Endothelial cell of hepatic sinusoid (primary cell): Measurements from ENCODE around the gene OR51M1.

ENCODE experiments used
- in situ Hi-C: cut with HindIII; loops from 2 replicates; pipeline ENCODE4 v1.10.0; 2017; ENCODE audit warnings: low sequenced_read_pairs

The OR51M1 gene

DNA sequence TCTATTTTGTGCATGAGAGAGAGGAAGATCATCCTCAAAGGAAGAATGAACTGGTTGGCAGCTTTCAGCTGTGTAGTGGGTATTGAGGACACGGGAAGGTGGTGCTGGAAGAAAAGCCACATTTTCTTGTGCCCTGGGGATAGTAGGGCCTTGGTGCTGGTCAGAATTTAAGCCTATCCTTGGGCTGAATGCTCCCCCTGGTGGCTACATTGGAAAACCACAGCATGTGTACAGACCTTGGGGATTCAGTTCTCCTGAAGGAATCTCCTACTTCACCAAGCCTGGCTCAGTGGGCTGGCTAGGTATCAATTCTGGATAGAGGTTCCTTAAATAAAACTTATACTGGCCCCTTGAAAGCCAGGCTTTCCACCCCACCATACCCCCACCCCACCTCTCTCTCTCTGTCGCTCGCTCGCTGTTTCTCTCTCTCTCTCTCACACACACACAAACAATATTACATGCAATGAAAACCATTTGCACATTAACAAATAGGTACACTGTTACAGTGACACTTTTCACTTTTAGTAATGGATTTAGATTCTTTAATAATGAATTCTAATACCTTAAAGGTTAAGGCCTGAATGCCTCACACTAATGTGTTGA, 2.8 kb upstream of the OR51M1 start:
- in situ Hi-C loops: no loop called here

DNA sequence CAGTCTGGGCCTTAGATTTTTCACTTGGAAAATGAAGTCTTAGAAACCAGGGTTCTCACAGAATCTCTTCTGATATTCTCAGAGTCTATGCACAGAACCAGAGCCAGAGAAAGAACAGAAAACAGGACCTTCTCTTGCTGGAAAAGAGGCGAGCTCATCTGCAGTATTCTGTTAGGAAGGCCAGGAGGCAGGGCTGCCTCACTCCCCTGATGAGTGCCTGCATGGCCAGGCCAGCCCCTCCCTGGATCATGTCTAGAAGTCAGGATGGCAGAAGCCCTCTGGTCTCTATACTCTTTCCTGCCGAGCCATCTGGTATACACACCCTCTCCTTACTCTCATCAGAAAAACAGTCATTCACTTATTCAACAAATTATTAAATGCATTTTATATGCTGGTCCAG, 723 bp downstream of the OR51M1 start:
- in situ Hi-C loops: no loop called here

DNA sequence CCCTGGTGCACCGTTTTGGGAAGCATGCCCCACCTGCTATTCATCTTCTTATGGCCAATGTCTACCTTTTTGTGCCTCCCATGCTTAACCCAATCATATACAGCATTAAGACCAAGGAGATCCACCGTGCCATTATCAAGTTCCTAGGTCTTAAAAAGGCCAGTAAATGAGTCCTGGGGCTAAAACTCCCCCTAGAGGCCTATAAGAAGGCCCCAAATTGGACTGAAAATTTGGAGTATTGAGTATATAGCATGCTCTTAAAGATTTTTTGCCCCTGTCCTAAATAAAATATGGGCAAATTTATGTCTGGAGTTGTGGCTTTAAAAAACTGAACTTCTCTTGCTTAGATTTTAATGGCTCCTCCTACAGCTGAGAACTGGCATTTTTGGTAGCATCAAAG, 6.6 kb downstream of the OR51M1 start:
- in situ Hi-C loops: no loop called here

DNA sequence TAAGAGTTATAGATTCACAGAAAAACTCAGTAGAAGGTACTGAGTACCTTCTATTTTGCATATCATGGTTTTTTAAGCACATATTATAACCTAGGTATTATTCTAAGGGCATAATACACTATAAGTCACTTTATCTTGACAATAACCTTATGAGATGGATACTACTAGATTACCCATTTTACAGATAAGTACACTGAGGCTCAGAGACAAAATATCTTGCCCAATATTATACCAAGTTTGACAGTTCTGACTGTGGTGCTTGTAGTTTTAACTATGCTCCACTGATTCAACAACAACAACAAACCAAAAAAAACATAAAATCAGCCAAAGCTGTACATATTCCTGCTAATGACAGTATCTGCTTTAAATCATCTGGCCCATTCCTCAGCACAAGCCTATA, 10.5 kb downstream of the OR51M1 start:
- in situ Hi-C loops: no loop called here

DNA sequence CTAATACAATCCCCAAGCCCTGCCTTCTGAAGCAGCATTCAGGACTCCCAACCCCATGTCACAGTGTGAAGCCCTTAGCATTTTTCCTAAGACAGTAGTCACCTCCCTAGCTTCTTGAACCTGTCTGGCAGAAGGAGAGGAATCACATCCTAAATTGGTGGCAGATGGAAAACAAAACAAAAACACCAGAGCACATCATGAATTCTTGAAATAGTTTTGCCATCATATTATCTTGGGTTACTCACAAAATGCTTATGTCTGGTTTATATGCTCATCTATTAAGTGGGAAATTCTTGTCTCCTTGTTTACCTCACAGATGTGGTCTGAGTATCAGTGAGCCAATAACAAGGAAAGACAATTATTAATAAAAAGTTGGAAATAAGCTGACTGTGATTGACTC, 15.3 kb downstream of the OR51M1 start:
- in situ Hi-C loops: no loop called here

DNA sequence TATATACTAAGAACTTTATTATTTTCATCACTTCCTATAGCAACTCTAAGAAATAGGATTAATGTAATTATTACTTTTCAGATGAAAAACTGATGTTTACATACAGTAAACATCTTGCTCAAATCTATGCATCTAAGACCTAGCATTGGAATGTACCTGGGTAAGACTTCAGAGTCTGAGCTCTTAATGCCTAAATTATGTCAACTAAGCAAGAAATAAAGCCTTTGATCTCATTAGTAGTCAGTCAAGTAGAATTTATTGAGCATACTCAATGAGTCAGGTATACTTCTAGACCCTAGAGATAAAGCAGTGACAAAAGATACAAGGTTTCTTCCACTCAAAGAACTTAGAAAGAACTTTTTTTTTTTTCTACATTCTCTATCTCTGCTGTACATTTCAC, 21.6 kb downstream of the OR51M1 start:
- in situ Hi-C loops: no loop called here

DNA sequence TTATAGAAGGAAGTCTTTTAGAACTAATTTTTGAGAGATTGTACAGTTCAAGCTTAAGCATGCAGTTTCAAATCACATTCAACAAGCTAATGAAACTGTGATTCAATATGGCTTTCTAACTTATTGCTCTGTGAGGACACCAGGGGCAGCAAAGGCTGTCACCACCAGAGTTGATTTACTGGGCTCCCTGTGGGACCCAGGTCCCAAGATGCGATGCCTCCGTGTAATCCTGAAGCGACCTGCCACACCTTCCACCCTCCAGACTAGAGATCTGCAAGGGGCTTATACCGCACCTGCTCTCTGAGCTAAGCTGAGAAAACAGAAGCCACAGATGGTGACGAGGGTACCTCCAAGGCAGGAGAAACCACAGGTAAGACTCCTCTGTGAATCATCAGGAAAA, 37.4 kb downstream of the OR51M1 start:
- in situ Hi-C loops: no loop called here

DNA sequence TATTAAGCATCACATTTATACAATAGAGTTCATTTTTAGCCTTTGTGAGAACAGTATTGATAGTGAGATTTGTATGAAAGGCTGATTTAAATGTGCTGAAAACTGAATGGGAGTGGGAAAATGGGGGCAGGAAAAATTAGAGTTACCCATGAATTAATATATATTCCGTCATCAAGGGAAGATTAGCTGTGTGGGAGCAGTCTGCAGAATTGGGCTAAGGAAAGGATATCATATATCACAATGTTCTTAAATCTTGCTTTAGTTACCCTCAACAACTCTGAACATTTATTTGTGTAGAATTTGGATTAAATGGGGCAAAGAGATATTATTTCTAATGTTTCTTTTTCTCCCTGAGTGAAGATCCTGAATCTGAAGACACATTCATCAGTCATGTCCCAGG, 38.2 kb downstream of the OR51M1 start, which contains the start of gene OR51Q1:
Gene OR51Q1, plus strand, starts transcription at position 301 of the 400 bp plus-strand sequence. Its CDS starts 90 bp downstream, at position 391.
- in situ Hi-C loops: no loop called here

DNA sequence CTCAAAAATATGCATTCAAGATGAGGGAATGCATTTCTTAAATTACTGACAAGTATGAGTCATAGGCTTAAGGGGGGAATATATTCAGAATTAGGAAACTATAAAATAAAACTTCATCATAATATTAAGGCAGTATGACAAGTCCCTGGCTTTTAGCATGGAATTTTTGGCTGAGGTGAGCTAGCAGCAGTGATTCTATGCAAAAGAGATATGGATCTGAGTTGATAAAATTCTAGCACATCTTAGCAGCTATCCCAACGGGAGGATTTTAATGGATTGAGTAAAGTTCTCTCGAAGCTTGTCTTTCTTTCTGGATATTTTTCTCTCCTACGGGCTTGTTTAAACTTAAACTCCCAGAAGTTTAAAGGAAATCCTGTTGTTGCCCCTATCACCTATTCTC, 39.5 kb downstream of the OR51M1 start:
- in situ Hi-C loops: no loop called here

DNA sequence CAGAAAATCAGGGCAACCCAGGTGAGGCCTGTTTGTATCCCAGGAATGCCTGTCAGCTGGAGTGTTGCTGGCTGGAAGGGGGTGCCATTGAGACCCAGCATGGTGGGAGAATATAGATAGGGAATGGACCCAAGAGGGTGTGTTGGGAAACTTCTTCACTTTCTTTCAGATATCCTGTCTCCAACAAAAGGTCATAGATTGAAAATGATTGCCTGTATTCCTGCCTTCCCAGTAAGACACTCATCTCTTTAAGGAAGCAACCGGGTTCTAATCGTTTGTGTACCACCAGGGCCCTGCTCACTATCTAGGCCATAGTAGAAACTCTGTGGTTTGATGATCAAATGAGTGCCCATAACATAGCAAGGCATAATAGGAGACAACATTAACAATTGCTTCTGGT, 57.8 kb downstream of the OR51M1 start, which contains the start of gene OR51I1:
Gene OR51I1, minus strand, starts transcription at position 101 of the 400 bp plus-strand sequence. Its CDS starts 0 bp downstream, at position 101.
- in situ Hi-C loops: no loop called here
